SU-DHL-6 (cell line): Measurements from ENCODE around the gene LPAR4.

ENCODE experiments used
- CTCF ChIP-seq: fragments of 200-600 bp; sonication (generic); IDR thresholded peaks from one replicate; pipeline ENCODE4 v1.5.1; 2017; ENCODE audit warnings: antibody characterized with exemption, mild to moderate bottlenecking, low read length, moderate library complexity; ENCODE audit not compliant: insufficient read depth, poor library complexity, severe bottlenecking
- EZH2phosphoT487 ChIP-seq: fragments of 200-600 bp; sonication (generic), shearing (Covaris generic); conservative IDR thresholded peaks from 2 replicates; pipeline ENCODE4 v1.6.1; 2018; ENCODE audit warnings: mild to moderate bottlenecking, antibody characterized with exemption, low read length, moderate library complexity, mixed read lengths

DNA sequence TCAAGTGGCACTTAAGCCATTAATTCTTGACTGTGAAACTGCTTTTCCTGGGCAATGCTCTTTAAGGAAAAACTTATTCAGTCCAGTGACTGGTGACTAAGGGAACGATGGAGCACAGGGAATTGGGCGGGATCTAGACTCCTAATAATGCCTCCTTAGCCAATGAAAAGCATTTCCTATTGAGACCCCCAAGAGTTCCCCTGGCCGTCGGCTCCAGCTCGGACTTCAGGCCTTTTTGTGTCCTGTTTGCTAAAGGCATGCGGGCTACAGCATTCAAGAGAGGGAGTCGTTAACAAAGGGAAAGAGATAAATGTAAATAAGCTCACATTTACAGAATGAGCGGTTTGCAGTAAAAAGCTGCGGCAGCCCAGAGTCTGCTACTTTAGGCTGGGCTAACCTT lies at the start of gene LPAR4:
- TF ChIP-seq CTCF, result no peak
- TF ChIP-seq EZH2phosphoT487, result no peak
